Measurements from ENCODE around the gene FKBP14. TPM values are rescaled to one million over a fixed set of nuclear protein-coding genes. Genes with fewer than 3 reads are reported as not detected.

FKBP14 gene
- total RNA-seq, 6 donors from 2014 or later, result 4.2 to 13.7 (median 9.5) TPM

Other genes with a start within 250 kb of the FKBP14 start
- gene WIPF3, start 220.2 kb downstream of the FKBP14 start, total RNA-seq, result 1 to 10 TPM in 2 of 6 donors, under 1 TPM in 2, not detected in 2; 0.34 to 1.3 (median 0.96) TPM
- 10 to 100 TPM; 13.3 to 45.5 (median 30.5) TPM for gene SCRN1, start 36.9 kb downstream of the FKBP14 start, total RNA-seq
- gene PLEKHA8, start 1.7 kb upstream of the FKBP14 start, total RNA-seq, result 10 to 100 TPM in 3 of 6 donors, 1 to 10 TPM in 3; 5.8 to 22.0 (median 10.8) TPM
- gene MTURN, start 108.3 kb upstream of the FKBP14 start, total RNA-seq, result 100 to 1,000 TPM in 1 of 6 donors, 10 to 100 TPM in 5; 27.2 to 112 (median 39.6) TPM

All from upper lobe of left lung (tissue), 6 donors.